Muscle layer of colon (tissue), 2 donors: ENCODE results near the gene SDCBP2.

Source experiments
- H3K27ac ChIP-seq: one replicate; pipeline ENCODE4 v1.7.0; 2013; ENCODE audit warnings: low read depth, mild to moderate bottlenecking, low read length, moderate library complexity
- H3K27me3 ChIP-seq, 2 donors: one replicate each; pipeline ENCODE4 v1.7.0; 2013; ENCODE audit warnings: low read length in 2 of 2, mild to moderate bottlenecking in 2 of 2; ENCODE audit not compliant: insufficient read depth in 2 of 2, control insufficient read depth in 1 of 2
- H3K36me3 ChIP-seq: one replicate; pipeline ENCODE4 v1.7.0; 2013; ENCODE audit warnings: mild to moderate bottlenecking, low read length; ENCODE audit not compliant: insufficient read depth
- H3K4me1 ChIP-seq: one replicate; pipeline ENCODE4 v1.7.0; 2013; ENCODE audit warnings: mild to moderate bottlenecking, low read length; ENCODE audit not compliant: insufficient read depth
- H3K4me3 ChIP-seq, 2 donors: one replicate each; pipeline ENCODE4 v1.7.0; 2013; ENCODE audit warnings: low read length in 2 of 2, low read depth in 1 of 2, mild to moderate bottlenecking in 1 of 2, moderate library complexity in 1 of 2
- H3K9ac ChIP-seq: one replicate; pipeline ENCODE4 v1.7.0; 2013; ENCODE audit warnings: low read length
- H3K9me3 ChIP-seq: one replicate; pipeline ENCODE4 v1.7.0; 2013; ENCODE audit warnings: mild to moderate bottlenecking, low read length
- donor health status: abdominal sarcoma.
- donor health status: Adenocarcinoma of cecum.

SDCBP2 gene

DNA sequence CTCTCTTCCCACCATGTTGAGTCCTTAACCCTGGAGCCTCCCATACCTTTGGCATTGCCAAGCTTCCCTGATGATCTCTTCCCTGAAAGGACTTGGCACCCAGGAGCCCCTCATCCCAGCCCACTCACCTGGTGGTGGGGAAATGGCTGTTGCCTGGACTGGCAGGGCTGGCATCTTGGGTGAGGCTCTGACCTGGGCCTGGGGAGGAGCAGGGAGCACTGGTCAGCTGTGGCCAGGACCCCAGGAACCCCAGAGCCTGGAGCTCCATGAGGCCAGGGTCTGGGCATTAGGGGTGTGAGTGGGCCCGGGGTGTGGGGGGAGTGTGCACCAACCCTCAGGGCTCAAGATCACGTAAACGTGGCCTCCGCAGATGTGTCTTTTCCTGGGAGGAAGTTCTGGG lies 9.5 kb downstream of the SDCBP2 start:
- Histone ChIP-seq H3K9me3 (no peaks in the 10 kb centered on the region), H3K27ac (no peak overlapping the region), H3K9ac (no peak overlapping the region), H3K4me1 (peaks cover 3% of the 10 kb centered on the region), H3K4me3 (no peak overlapping the region), H3K36me3 (no peaks in the 10 kb centered on the region), H3K27me3 (no peaks in the 10 kb centered on the region)

DNA sequence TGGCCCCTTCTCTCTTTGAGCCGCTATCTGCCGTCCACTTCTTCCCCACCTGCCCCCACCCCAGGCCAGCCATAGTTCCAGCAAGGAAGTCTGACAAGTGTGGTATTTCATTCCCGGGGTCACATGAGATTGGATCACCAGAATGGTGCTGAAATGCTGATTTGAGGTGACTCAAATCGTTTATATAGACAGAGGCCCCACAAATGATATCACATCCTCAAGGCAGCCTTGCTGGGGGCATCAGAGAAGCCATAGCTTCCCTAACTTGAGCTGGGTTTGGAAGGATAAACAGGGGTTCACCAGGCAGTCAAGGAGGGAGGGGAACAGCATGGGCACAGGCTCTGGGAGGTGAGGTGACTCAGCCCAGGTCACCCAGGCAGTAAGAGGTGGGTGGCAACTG lies 9.9 kb downstream of the SDCBP2 start:
- H3K9me3 ChIP-seq, result no peaks in the 10 kb centered on the region
- no peaks in the 10 kb centered on the region for H3K27me3 ChIP-seq

DNA sequence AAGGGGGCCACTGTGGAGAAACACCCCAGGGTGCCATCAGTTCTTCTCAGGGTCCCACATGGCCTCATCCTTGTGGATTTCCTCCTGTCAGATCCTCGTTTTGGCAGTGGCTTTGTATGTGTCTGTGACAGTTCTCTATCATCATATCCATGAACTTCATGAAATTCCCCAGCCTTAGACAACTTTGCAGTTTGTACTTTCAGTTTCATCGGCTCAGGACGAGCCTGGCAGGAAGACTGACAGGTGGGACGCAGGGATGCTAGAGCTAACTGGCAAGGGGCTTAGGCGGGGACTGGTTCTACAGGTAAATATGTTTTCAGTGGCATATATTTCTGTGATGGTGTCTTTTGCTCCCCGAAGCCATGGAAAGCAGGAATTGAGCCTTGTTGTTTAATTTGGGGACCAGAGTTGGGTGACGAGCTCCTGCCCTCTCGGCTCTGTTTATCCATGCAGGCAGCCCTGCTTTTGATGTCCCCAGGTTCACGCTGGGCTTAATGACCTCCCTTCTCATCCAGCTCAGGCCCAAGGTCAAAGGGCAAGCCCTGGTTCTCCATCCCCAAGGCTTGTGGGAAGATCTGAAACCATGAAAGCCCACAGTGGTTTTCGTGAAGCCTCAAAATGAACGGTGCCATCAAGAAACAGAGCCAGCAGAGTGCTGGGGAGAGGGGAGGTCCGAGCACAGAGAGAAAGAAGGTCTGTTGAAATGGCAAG lies 11.2 kb downstream of the SDCBP2 start:
- no peak overlapping the region for H3K9ac ChIP-seq
- H3K27ac ChIP-seq, result no peak overlapping the region
- no peaks in the 10 kb centered on the region for H3K27me3 ChIP-seq
- no peak overlapping the region for H3K4me3 ChIP-seq
- H3K36me3 ChIP-seq, result no peaks in the 10 kb centered on the region
- H3K4me1 ChIP-seq, result no peaks in the 10 kb centered on the region
- no peaks in the 10 kb centered on the region for H3K9me3 ChIP-seq

More for the DNA sequence above, 9.9 kb downstream of the SDCBP2 start:
- no peak overlapping the region for H3K4me3 ChIP-seq
- no peaks in the 10 kb centered on the region for H3K36me3 ChIP-seq
- no peak overlapping the region for H3K9ac ChIP-seq
- H3K4me1 ChIP-seq, result no peaks in the 10 kb centered on the region
- no peak overlapping the region for H3K27ac ChIP-seq

DNA sequence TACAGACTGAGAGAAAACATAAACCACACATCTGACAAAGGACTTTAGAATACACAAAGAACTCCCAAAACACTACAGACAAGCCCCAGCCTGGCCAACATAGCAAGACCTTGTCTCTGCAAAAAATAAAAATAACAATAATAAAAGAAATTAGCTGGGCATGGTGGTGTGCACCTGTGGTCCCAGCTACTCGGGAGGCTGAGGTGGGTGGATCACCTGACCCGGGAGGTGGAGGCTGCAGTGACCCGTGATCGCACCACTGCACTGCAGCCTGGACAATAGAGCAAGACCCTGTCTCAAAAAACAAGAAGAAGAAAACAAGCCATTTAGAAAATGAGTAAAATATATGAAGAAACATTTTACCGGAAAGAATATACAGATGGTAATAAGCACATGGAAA lies 13.1 kb downstream of the SDCBP2 start:
- Histone ChIP-seq H3K4me1 (no peaks in the 10 kb centered on the region), H3K9me3 (no peaks in the 10 kb centered on the region), H3K36me3 (no peaks in the 10 kb centered on the region), H3K4me3 (no peak overlapping the region), H3K9ac (no peak overlapping the region), H3K27ac (no peak overlapping the region), H3K27me3 (no peaks in the 10 kb centered on the region)

DNA sequence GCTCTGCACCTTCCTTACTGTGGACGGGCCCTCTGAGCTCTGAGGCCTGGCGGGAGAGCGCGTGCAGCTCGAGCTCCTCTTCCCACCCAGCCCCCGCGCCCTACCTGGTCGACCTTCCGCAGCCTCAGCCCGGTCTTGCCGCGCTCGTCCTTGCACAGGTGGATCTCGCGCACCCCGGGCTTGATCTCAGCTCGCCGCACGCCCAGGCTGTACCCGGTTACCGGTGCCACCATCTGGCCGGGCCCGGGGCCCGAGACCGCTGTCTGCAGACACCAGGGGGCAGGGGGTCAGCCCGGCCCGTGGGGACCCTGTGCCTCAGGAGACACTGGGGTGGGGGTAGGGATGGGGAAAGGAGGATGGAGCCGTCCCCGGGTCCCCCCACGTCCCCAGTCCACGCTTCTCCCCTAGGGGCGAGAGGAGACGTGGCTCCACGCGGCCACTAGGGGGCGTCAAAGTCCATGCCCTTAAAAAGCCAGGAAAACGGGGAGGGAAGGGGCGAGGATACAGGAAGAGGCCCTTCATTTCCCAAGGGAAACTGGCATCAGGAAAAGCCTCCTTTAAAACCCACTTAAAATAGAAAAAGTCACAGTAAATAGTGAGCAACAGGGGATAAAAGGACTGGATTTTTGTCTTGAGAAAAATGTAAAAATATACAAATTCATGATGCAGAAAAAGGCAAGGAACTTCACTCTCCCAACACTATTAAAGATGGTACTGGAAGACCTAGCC lies 15.5 kb downstream of the SDCBP2 start:
- Histone ChIP-seq H3K9me3 (no peaks in the 10 kb centered on the region), H3K9ac (no peak overlapping the region), H3K4me3 (no peak overlapping the region), H3K36me3 (no peaks in the 10 kb centered on the region), H3K4me1 (no peaks in the 10 kb centered on the region), H3K27me3 (no peaks in the 10 kb centered on the region), H3K27ac (no peak overlapping the region)

DNA sequence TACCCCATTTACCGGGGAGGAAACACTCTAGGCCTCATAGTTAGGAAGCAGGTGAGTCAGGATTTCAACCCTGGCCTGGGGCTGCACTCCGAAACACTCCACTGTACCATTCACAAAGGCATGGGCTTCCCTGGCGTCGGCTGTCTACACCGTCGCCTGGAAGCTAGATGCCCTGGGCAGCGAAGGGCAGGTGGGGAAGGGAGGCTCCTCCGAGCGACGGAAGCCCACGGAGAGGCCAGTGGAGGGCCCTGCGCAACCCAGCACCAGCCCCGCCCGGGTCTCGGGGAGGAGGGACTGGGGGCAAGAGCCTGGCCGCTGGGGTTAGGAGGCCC lies 16.1 kb downstream of the SDCBP2 start:
- Histone ChIP-seq H3K9me3 (no peaks in the 10 kb centered on the region), H3K4me1 (no peaks in the 10 kb centered on the region), H3K36me3 (no peaks in the 10 kb centered on the region), H3K9ac (no peak overlapping the region), H3K27ac (no peak overlapping the region), H3K4me3 (no peak overlapping the region), H3K27me3 (no peaks in the 10 kb centered on the region)

DNA sequence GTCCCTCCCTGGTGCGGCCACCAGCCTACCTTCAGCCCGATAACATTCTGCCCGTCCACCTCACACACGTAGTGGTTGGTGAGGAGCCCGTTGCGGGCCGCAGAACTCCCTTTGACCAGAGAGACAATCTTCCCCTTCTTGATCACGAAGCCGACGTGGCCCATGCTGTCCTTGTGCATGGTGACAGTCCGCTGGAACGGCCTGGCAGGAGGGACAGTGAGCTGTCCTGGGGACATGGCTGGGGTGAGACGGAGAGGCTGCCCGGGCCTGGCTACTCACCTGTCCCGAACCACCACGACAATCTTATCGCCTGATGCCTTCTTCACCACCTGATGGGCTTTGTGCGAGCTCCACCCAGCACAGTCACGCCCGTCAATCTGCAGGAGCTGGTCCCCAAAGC lies 16.6 kb downstream of the SDCBP2 start:
- Histone ChIP-seq H3K4me3 (no peak overlapping the region), H3K36me3 (no peaks in the 10 kb centered on the region), H3K27me3 (no peaks in the 10 kb centered on the region), H3K9me3 (no peaks in the 10 kb centered on the region), H3K27ac (no peak overlapping the region), H3K9ac (no peak overlapping the region), H3K4me1 (no peaks in the 10 kb centered on the region)

DNA sequence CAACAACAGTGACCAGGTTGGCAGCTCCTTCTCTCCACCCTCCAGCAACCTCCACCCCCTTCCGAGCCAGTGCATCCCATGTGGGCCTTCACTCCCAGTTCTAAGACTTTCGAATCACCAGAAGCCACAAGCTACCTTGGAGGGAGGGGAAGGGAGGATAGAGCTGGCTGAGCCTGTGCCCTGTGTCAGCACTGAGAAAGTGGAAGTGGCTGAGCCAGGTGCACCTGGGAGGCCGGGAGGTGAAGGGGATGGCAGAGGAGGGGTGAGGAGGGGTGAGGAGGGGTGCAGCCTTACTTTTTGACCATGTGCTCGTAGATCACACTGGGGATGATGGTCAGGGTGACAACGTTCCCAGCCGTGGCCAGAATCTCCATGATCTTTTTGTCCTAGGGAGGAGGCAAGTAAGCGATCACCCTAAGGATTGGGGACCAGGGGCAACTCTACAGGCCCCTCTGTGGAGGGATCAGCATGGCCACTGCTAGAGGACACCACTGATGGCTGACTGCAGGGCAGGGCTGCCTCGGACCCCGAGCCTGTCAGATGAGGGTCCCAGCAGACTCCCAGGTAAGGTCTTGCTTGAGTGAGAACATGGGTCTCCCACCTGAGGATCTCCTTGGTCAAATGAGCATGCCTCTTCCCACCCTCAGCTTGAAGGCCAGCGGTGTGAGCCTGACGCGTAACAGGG lies 18.3 kb downstream of the SDCBP2 start:
- Histone ChIP-seq H3K4me1 (no peaks in the 10 kb centered on the region), H3K9me3 (no peaks in the 10 kb centered on the region), H3K27me3 (no peaks in the 10 kb centered on the region), H3K27ac (no peak overlapping the region), H3K9ac (no peak overlapping the region), H3K4me3 (no peak overlapping the region), H3K36me3 (no peaks in the 10 kb centered on the region)

DNA sequence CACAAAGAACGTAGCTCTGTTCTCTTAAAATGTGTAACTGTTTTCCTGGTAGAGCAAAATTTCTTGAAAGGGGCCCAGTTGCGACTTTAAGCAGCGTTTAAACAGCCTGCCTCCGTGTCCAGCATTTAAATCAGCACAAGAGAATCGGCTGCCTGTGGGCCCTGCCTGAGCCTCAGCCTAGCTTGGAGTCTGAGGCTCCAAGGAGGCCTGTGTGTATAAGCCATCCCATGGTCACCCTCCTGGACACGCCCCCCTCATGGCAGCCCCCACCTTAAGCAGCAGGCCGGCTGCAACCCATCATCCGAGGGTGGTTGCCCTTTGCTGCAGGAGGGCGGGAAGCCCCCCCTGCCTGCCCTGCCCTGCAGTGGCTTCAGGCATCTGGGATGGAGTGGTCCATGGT lies 18.9 kb downstream of the SDCBP2 start:
- Histone ChIP-seq H3K36me3 (no peaks in the 10 kb centered on the region), H3K9me3 (no peaks in the 10 kb centered on the region), H3K4me3 (no peak overlapping the region), H3K4me1 (no peaks in the 10 kb centered on the region), H3K27me3 (no peaks in the 10 kb centered on the region), H3K27ac (no peak overlapping the region), H3K9ac (no peak overlapping the region)

DNA sequence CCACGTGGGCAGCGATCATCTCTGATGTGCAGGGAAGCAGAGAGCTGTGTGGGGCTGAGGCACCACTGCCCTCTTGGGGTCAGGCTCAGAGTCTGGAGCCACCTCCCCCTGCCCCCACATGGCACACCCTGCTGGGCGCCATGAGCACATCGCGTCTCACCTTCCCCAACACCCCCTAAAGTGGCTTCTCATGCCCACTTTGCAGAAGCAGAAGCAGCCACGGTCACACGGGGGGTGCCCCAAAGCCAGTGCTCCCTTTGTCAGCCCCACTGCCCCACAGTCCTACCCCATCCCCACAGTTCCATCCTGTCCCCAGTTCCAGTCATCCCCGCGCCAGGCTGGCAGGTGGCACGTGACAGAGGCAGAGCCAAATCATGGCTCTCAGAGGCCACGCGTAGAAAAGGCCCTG lies 19.5 kb downstream of the SDCBP2 start:
- Histone ChIP-seq H3K27me3 (no peaks in the 10 kb centered on the region), H3K9me3 (no peaks in the 10 kb centered on the region), H3K27ac (no peak overlapping the region), H3K4me3 (no peak overlapping the region), H3K36me3 (no peaks in the 10 kb centered on the region), H3K9ac (no peak overlapping the region), H3K4me1 (no peaks in the 10 kb centered on the region)

DNA sequence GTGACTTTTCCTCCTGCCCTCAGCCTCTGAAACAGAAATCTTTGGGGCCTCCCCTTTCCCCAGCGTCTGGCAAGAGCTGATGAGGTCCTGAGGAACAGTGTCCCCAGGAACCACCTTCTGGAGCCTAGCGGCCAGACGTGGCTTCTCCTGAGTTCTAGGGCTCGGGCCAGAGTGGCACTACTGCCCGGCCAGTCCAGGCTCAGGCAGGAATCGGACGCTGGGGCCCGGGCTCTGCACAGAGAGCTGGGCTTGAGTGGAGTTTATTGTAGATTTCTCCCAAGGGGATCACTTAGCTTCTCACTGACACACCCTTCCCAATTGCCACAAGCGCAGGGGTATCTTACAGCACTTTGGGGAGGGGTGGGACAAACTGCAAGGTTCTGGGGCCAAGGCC lies 20.2 kb downstream of the SDCBP2 start:
- no peak overlapping the region for H3K27ac ChIP-seq
- H3K4me1 ChIP-seq, result no peaks in the 10 kb centered on the region
- no peaks in the 10 kb centered on the region for H3K9me3 ChIP-seq
- H3K36me3 ChIP-seq, result no peaks in the 10 kb centered on the region
- H3K4me3 ChIP-seq, result no peak overlapping the region
- no peak overlapping the region for H3K9ac ChIP-seq
- no peaks in the 10 kb centered on the region for H3K27me3 ChIP-seq
